Esophagus muscularis mucosa (tissue), 4 donors: ENCODE measurements around the gene FRMD4A.

Experiments
- CTCF ChIP-seq, 3 experiments: fragments of 200-600 bp in 2 of 3; fragments of 450-650 bp in 1 of 3; sonication (generic) in 2 of 3; IDR thresholded peaks; one replicate each; pipeline ENCODE4 v1.5.1; 2017 to 2019; ENCODE audit warnings: antibody characterized with exemption in 3 of 3, mild to moderate bottlenecking in 2 of 3, moderate library complexity in 1 of 3
- EP300 ChIP-seq: sonication (generic); formaldehyde crosslinking; IDR thresholded peaks from one replicate; pipeline ENCODE4 v1.6.1; 2017; ENCODE audit warnings: antibody characterized with exemption
- POLR2A ChIP-seq: fragments of 450-650 bp; IDR thresholded peaks from one replicate; pipeline ENCODE4 v1.6.1; 2017; ENCODE audit warnings: antibody characterized with exemption, moderate library complexity, mild to moderate bottlenecking, low read depth
- POLR2AphosphoS5 ChIP-seq, 2 donors: sonication (generic); formaldehyde crosslinking; IDR thresholded peaks; one replicate each; pipeline ENCODE4 v1.6.1; 2017; ENCODE audit warnings: antibody characterized with exemption in 2 of 2

- TF ChIP-seq EP300 (no peak), CTCF (IDR thresholded peaks at IDR 0.05) (no peak), POLR2A (no peak), POLR2AphosphoS5 (IDR thresholded peaks at IDR 0.05) (no peak)
Measured at GRCh38 chr10:13830385-13830784, 500.3 kb downstream of the FRMD4A start.
